ENCODE data around the gene UBE2N.
"Not testable (repeated sequence)": the region's sequence is repeated elsewhere in the genome, so short reads cannot be mapped to it uniquely, and the experiment has no call there.

Gene UBE2N

DNA sequence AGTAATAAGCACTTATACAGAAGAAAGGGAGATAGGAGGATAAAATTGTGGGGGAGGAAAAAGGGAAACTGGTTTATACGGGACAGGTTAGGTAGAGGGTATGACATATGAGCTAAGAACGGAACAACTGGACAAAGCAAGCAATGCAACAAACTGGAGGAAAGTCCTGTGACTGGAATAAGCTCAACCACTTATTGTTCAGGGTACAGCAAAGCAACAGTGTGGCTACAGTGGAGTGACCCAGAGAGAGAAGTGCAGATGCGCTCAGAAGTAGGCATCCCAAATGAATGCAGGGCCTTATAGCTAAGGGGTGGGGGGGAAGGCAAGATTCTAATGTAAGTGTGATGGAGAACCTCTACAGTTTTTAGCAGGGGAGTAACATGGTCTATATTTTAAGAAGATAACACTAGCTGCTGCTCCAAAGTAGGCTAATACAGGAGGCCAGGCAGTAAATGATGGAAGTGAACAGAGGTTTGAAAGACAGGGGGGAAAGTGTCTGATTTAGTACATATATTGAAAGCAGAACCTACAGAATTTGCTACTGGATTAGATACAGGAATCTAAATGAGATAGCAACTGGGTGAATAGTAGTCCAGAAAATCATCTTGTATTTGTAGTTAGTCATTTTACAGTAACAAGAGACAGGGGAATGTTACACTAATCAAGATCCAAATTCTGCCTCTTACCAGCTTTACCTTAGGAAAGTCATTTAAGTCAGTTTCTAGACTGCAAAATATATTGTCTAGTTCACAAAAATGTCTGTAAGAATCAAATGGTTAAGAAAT, 3.3 kb downstream of the UBE2N start:
- no peak for TF ChIP-seq CTCF (IDR thresholded peaks at IDR 0.05; ENCODE audit: borderline replicate concordance, control extremely low read depth, extremely low read depth, insufficient read depth, missing control alignments)
- in situ Hi-C loops (cut with MboI; ENCODE audit: low sequenced_read_pairs, unreplicated experiment) = no loop called here
- no peak for DNase-seq (ENCODE audit: low spot score)

- no peak for TF ChIP-seq CTCF (IDR thresholded peaks at IDR 0.05; ENCODE audit: borderline replicate concordance, control extremely low read depth, extremely low read depth, insufficient read depth, missing control alignments)
- in situ Hi-C loops (cut with MboI; ENCODE audit: low sequenced_read_pairs, unreplicated experiment) = no loop called here
- DNase-seq (ENCODE audit: low spot score) = no peak
Observed at GRCh38 chr12:93434256-93434865, 7.4 kb downstream of the UBE2N start.

GRCh38 chr12:93432031-93432430, 9.7 kb downstream of the UBE2N start:
- in situ Hi-C loops (cut with MboI; ENCODE audit: low sequenced_read_pairs, unreplicated experiment); DNase-seq (ENCODE audit: low spot score): not testable (repeated sequence)

- no peak for TF ChIP-seq CTCF (IDR thresholded peaks at IDR 0.05; ENCODE audit: borderline replicate concordance, control extremely low read depth, extremely low read depth, insufficient read depth, missing control alignments)
- in situ Hi-C loops (cut with MboI; ENCODE audit: low sequenced_read_pairs, unreplicated experiment) = no loop called here
- DNase-seq (ENCODE audit: low spot score) = no peak
Observed at GRCh38 chr12:93430280-93430679, 11.5 kb downstream of the UBE2N start.

- no peak for DNase-seq (ENCODE audit: low spot score)
- no peak for TF ChIP-seq CTCF (IDR thresholded peaks at IDR 0.05; ENCODE audit: borderline replicate concordance, control extremely low read depth, extremely low read depth, insufficient read depth, missing control alignments)
- in situ Hi-C loops (cut with MboI; ENCODE audit: low sequenced_read_pairs, unreplicated experiment) = no loop called here
Observed at GRCh38 chr12:93429852-93430251, 11.9 kb downstream of the UBE2N start.

DNA sequence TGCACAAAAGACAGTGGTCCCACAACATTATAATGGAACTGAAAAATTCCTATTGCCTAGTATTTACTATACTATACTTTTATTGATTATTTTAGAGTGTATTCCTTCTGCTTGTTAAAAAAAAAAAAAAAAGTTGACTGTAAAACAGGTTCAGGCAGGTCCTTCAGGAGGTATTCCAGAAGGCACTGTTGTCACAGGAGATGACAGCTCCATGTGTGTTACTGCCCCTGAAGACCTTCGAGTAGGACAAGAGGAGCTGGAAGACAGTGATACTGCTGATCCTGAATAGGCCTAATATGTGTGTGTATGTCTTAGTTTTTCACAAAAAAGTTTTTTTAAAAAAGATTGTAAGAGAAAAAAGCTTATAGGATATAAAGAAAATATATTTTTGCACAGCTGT, 12.3 kb downstream of the UBE2N start:
- TF ChIP-seq CTCF (IDR thresholded peaks at IDR 0.05; ENCODE audit: borderline replicate concordance, control extremely low read depth, extremely low read depth, insufficient read depth, missing control alignments) = no peak
- in situ Hi-C loops (cut with MboI; ENCODE audit: low sequenced_read_pairs, unreplicated experiment) = no loop called here
- no peak for DNase-seq (ENCODE audit: low spot score)

- no peak for TF ChIP-seq CTCF (IDR thresholded peaks at IDR 0.05; ENCODE audit: borderline replicate concordance, control extremely low read depth, extremely low read depth, insufficient read depth, missing control alignments)
- no peak for DNase-seq (ENCODE audit: low spot score)
- in situ Hi-C loops (cut with MboI; ENCODE audit: low sequenced_read_pairs, unreplicated experiment) = no loop called here
Observed at GRCh38 chr12:93427779-93428564, 13.8 kb downstream of the UBE2N start.

Measured in GM13976 (cell line).